GF-D8 (cell line): Measurements from ENCODE around the gene TMEM245.

Source experiments
- DNase-seq: peaks from one replicate; lab custom pipeline; 2025; lab: John Stamatoyannopoulos, UW

The TMEM245 gene

DNA sequence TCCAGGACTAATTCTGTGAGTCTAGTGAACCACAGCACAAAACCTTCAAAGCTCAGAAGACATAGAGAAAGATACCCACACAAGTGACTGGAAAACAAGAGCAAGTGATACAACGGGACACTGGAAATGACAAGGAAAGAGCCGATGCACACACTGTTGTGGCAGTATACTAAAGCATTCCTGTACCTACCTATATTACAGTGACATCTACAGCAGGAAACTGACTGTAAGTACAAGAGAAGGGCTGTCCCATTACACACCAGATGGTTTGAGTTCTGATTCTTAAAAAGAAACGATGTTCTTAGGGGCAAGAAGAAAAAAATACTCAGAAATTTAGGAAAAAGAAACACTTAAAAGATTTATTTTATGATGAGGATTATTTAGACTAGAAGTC, 18.5 kb downstream of the TMEM245 start:
- no peak for DNase-seq

DNA sequence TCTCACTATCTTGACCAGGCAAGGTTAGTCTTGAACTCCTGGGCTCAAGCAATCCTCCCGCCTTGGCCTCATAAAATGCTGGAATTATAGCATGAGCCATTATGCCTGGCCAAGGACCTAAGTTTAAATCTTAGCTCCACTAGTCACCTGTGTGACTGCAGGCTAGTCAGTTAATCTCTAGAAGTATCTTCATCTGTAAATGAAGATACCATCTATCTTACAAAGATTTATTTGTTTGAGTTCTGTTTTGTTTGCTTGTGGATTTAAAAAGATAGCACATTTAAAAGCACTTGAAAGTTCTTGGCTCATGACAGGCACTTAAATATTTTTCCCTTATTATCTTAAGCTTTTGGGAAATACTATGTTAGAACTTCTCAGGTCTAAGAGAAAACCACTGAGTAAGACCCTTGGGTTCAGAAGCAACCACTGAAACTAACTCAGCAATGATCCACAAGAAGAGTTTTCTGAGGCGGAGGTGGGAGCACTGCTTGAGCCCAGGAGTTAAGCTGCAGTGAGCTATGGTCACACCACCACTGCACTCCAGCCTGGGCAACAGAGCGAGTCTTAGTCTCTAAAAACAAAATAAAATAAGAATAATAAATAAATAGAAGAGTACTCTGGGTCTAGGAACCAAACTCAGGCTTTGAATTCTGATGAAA, 19.1 kb downstream of the TMEM245 start:
- DNase-seq, result no peak

- no peak for DNase-seq
Observed at GRCh38 chr9:109098960-109099308, 20.8 kb downstream of the TMEM245 start.

DNA sequence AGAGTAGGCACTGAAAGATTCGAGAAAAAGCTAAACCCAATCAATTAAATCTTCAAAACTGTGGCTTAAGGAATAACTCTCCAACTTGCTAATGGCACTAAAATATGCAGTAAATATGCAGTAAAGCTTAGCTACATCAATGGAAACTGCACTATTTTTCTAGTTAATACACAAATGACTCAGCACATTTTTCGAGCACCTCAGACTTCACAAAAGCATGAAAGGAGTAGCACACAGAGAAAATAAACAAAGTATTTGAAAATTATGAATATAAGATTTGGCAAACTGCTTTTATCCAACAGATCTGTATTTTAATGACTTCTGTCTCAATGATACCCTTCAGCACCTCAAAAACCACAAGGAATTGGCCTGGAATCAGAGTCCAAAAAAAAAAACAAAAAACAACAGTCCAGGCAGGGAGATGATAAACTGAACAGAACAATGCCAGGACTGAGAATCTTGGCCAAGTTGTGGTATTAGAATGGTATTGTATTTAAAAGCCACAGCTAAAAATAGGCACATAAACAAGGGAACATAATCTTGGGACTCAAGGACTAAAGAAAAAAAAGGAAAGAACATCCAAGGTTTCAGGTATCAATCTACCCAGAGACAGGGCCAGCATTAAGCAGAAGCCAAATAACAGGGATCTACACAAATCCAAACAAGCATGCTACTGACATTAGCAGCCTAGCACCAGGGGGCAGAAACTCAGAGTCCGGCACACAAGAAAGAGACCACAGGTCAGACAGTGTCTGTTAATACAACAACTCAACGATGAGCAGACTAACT, 21.4 kb downstream of the TMEM245 start:
- DNase-seq, result no peak

- DNase-seq, result no peak
Observed at GRCh38 chr9:109097146-109097545, 22.6 kb downstream of the TMEM245 start.

- DNase-seq, result no peak
Observed at GRCh38 chr9:109095321-109095720, 24.4 kb downstream of the TMEM245 start.

DNA sequence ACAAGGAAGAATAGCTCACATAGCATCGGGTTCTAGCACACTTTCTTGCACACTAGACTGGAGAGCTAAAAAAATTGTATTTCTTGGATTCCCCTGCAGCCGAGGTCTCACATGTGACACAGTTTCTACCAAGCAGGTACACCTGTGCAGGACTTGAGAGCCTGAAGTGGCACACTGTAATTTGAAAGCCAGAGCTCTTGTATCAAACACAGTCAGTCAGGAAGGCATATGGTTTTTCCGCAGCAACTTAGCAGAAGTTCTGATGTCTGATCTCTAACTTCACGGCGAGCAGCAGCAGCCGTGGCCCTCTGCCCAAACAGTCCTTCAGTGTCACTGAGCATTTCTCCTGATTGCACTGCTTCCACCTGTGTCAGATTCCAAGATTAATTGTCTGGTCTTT, 25.5 kb downstream of the TMEM245 start:
- no peak for DNase-seq

DNA sequence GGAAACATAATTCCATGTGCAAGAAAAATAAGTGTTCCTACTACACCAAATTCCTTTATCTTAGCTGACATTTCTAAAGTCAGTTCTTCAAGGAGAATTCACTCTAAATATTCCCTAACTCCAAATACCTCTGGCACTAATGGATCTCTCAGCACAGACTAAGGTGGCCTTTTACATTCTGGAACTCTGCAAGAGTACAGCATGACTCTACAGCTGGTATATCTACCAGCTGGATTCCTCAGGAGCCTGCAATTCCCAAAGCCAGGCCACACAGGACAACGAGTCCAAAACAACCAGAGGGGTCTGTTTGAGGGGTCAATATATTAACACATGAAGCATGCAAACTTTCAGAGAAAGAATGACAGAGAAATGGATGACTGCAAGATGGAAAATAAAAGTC, 27.2 kb downstream of the TMEM245 start:
- DNase-seq, result no peak

DNA sequence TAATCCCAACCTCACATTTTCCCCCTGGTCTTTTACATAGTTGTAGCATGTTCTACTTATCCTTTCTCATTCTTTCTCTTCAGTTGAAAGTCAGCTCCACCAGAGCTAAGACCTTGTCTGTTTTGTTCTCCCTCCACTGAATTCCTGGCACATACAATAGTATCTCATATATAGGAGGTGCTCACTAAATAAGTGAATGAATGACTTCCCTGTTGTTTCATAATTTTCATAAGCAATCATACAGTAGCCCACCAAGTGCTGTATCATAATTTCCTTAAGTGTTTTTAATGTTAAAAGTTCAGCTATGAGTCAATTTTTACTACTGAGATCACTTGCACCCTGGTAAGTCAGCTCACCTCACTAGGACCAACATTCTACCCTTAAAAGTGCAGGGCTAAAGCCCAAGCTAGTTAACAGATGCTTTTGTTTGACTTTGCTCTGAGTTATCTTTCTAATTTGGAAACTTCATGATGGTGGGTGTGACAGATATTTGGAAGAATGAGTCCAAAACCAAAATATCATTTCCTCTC, 27.6 kb downstream of the TMEM245 start:
- no peak for DNase-seq

GRCh38 chr9:109088221-109088620, 31.5 kb downstream of the TMEM245 start:
- no peak for DNase-seq

GRCh38 chr9:109087795-109088194, 32.0 kb downstream of the TMEM245 start:
- no peak for DNase-seq

DNA sequence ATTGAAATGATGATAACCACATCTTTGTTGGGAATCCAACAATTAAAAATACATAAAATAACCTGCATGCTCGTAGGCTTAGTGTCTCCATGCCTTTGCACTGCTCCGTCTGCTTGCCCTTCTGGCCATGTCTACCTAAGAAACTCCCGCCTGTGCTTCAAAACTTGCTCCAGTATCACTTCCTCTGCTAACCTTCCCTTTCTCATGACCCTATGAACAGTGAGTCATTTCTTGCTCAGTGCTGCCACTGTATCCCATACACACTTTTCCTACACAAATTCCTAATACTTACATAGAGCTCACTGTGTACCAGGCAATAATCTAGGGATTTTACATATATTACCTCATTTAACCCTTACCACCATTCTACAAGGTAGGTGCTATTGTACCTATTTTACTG, 33.5 kb downstream of the TMEM245 start:
- no peak for DNase-seq

DNA sequence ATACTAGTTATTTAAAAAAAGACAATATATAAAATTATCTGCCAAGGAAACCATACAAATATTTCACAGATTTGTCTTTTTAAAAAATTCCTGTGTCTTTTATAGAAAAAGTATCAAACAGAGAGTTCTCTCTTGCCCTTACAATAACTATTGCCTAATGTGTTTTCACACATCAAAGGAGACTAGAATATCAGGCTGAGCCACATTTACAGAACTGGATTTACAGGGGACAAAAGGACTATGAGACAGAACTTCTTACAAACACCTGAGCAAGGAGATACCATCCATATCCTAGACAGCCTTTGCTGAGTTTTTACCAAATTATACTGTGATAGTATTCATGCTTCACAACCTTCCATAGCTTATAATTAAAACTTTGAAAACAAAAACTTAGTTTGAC, 34.2 kb downstream of the TMEM245 start:
- no peak for DNase-seq

DNA sequence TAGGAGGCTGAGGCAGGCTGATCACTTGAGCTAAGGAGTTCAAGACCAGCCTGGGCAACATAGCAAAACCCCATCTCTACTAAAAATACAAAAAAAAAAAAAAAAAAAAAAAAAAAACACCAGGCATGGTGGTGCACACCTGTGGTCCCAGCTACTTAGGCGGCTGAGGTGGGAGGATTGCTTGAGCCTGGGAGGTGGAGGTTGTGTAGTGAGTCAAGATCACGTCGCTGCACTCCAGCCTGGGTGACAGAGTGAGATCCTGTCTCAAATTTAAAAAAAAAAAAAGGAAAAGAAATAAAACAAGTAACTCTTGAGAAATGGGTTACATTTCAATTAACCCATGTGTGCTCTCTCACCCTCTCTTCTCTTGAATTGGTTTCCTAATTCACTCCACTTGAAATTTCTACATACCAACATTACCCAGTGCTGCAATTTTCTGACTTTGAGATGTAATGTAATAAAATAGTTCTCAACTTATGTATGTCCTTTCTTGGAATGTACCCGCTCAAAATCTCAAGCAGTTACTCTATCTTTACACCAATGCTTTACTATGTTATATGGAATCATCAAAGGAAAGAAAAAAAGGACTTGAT, 35.8 kb downstream of the TMEM245 start:
- DNase-seq, result no peak

DNA sequence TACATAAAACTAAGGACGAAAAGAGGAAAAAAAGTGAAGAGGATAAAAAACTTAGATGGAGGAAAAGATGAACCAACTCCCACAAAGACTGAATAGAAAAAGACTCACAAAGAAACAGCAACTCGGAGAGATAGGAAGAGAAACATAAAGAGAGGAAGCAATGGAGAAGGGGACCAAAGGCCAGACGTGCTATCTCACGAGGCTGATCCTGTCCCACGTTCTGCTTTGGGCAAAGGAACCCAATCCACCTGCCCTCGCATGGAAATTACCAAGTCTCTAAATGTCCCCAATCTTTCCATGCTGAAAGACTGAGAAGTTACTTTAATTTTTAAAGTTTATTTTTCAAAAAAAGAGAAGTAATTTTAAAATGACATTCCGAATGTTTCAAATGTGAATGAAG, 36.6 kb downstream of the TMEM245 start:
- DNase-seq, result no peak

DNA sequence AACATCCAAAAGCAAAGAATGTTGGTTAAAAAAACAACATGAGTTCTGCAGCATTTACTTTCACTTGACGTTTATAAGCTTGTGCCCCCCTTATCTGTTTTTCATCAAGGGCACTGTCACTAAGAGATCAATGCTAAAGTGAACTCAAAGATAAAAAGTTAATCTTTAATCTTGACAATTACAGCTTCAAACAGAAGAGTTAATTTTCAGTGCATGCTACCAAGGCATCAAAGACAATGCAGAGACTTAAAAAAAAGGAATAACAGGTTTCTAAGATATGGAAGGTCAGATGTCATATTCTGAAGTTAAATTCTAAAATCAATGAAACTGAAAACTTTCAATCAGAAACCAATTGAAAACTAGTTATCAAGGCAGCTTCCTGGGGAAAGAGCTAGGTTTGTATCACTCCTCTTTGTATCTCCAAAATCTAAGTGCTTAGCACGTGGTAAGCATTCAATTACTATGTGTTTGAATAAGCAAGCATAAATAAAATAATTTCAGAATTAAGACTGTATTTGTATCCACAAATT, 37.6 kb downstream of the TMEM245 start:
- DNase-seq, result no peak

GRCh38 chr9:109074236-109074889, 45.4 kb downstream of the TMEM245 start:
- DNase-seq, result no peak

- no peak for DNase-seq
Observed at GRCh38 chr9:109072821-109073435, 46.8 kb downstream of the TMEM245 start.

DNA sequence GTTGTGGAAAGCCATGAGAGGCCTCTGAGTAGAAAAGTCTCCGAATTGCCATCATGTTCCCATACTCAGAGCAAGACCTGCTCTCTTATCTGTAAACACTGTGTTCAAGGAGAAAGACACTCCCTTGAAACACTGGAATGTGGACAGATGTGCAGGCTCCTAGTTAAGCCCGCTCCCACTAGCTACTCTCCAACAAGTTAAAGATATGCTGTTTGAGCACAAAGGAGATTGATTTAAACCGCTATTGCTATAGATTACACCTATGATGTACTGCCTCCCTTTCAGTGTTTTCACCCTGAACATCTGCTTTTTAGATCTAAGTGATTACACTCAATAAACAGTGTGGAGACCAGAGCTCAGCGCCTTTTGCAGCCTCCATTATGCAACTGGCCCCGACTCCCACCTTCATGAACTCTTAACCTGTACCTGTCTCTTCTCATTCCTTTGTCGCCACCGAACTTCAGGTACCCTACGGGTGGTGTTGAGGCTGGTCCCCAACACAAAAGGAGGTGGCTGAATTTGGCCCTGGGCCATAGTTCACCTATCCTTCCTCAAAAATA, 47.5 kb downstream of the TMEM245 start:
- DNase-seq, result no peak

GRCh38 chr9:109068764-109069163, 51.0 kb downstream of the TMEM245 start:
- DNase-seq, result no peak

GRCh38 chr9:109064963-109065702, 54.6 kb downstream of the TMEM245 start:
- DNase-seq, result no peak
